Measurements from ENCODE around the gene HOMER3.

The HOMER3 gene

GRCh38 chr19:18900700-18901481, 40.1 kb downstream of the HOMER3 start:
- Mint-ChIP-seq H3K36me3 (ENCODE audit: low read depth) (peaks cover 9% of the 10 kb centered on the region), H3K4me3 (no peak overlapping the region), H3K27me3 (ENCODE audit: low read depth) (no peaks in the 10 kb centered on the region), H3K4me1 (no peaks in the 10 kb centered on the region), H3K27ac (no peak overlapping the region), H3K9me3 (no peaks in the 10 kb centered on the region)
- TF ChIP-seq CTCF (IDR thresholded peaks at IDR 0.05; ENCODE audit: unreplicated experiment in 3 of 3): no peak

GRCh38 chr19:18899624-18900560, 41.1 kb downstream of the HOMER3 start:
- Mint-ChIP-seq H3K9me3 (no peaks in the 10 kb centered on the region), H3K4me1 (no peaks in the 10 kb centered on the region), H3K36me3 (ENCODE audit: low read depth) (peaks cover 5% of the 10 kb centered on the region), H3K4me3 (no peak overlapping the region), H3K27ac (no peak overlapping the region), H3K27me3 (ENCODE audit: low read depth) (no peaks in the 10 kb centered on the region)
- no peak for TF ChIP-seq CTCF (IDR thresholded peaks at IDR 0.05; ENCODE audit: unreplicated experiment in 3 of 3)

- no peaks in the 10 kb centered on the region for H3K27me3 Mint-ChIP-seq (ENCODE audit: low read depth)
- no peak for TF ChIP-seq CTCF (IDR thresholded peaks at IDR 0.05; ENCODE audit: unreplicated experiment in 3 of 3)
- H3K9me3 Mint-ChIP-seq: no peaks in the 10 kb centered on the region
- no peak overlapping the region for H3K27ac Mint-ChIP-seq
- no peaks in the 10 kb centered on the region for H3K4me1 Mint-ChIP-seq
- peaks cover 5% of the 10 kb centered on the region for H3K36me3 Mint-ChIP-seq (ENCODE audit: low read depth)
- H3K4me3 Mint-ChIP-seq: no peak overlapping the region
These were observed 42.2 kb downstream of the HOMER3 start for GRCh38 chr19:18898607-18899408.

GRCh38 chr19:18898081-18898606, 42.9 kb downstream of the HOMER3 start:
- no peak overlapping the region for H3K27ac Mint-ChIP-seq
- no peak for TF ChIP-seq CTCF (IDR thresholded peaks at IDR 0.05; ENCODE audit: unreplicated experiment in 3 of 3)
- H3K9me3 Mint-ChIP-seq: no peaks in the 10 kb centered on the region
- H3K4me3 Mint-ChIP-seq: peak overlapping the region; percentile 85 to 90 (median 89)
- peaks cover 5% of the 10 kb centered on the region for H3K36me3 Mint-ChIP-seq (ENCODE audit: low read depth)
- H3K4me1 Mint-ChIP-seq: no peaks in the 10 kb centered on the region
- H3K27me3 Mint-ChIP-seq (ENCODE audit: low read depth): no peaks in the 10 kb centered on the region

- no peaks in the 10 kb centered on the region for H3K9me3 Mint-ChIP-seq
- H3K36me3 Mint-ChIP-seq (ENCODE audit: low read depth): peaks cover 5% of the 10 kb centered on the region
- H3K27me3 Mint-ChIP-seq (ENCODE audit: low read depth): no peaks in the 10 kb centered on the region
- no peak for TF ChIP-seq CTCF (IDR thresholded peaks at IDR 0.05; ENCODE audit: unreplicated experiment in 3 of 3)
- no peaks in the 10 kb centered on the region for H3K4me1 Mint-ChIP-seq
- H3K27ac Mint-ChIP-seq: peak overlapping the region in 2 of 3 experiments; percentile 12 to 49
- H3K4me3 Mint-ChIP-seq: peak overlapping the region; percentile 85 to 90 (median 89)
These were observed 43.7 kb downstream of the HOMER3 start for GRCh38 chr19:18897094-18898029.
